IMR-90 (cell line): ENCODE data around the gene ENPP3. TPM values are rescaled to one million over a fixed set of nuclear protein-coding genes. Genes with fewer than 3 reads are reported as not detected.
"Not testable (repeated sequence)": the region's sequence is repeated elsewhere in the genome, so short reads cannot be mapped to it uniquely, and the experiment has no call there.

Source experiments
- ATAC-seq: fragments of 200-7000 bp; cut with Tn5 transposase; 2 replicates; pipeline ENCODE4 v1.9.1; 2020; ENCODE audit warnings: low read depth, mild to moderate bottlenecking, moderate library complexity
- BruUV-seq: library from RNA; stranded (reverse); fragments of 400-500 nt; replicated peaks from 2 replicates; lab custom pipeline; 2021; lab: Mats Ljungman, UMichigan
- CTCF ChIA-PET: fragments of 300-600 bp; formaldehyde crosslinking; extraction: SDS; loops from one replicate; lab custom pipeline; 2021; ENCODE audit warnings: antibody characterized with exemption; lab: Yijun Ruan, JAX
- POLR2A ChIA-PET: fragments of 300-600 bp; sonication (Branson Sonifier 250); formaldehyde crosslinking; loops from one replicate; lab custom pipeline; 2022; ENCODE audit warnings: antibody characterized with exemption; ENCODE audit not compliant: unreplicated experiment; lab: Charles Lee
- DNase-seq: peaks from one replicate; pipeline ENCODE4 v3.0.0; 2013
- H2AFZ ChIP-seq: replicated peaks from 2 replicates; pipeline ENCODE3; 2013; ENCODE audit warnings: low read length, mild to moderate bottlenecking; ENCODE audit not compliant: poor library complexity
- H2AK5ac ChIP-seq: 2 replicates; pipeline ENCODE4 v1.6.1; 2013; ENCODE audit warnings: low read depth, low read length, inconsistent platforms
- H2AK9ac ChIP-seq: replicated peaks from 2 replicates; pipeline ENCODE3; 2013; ENCODE audit warnings: mild to moderate bottlenecking, low read depth, low read length, moderate library complexity; ENCODE audit not compliant: poor library complexity
- H2BK120ac ChIP-seq: 2 replicates; pipeline ENCODE4 v1.6.1; 2013; ENCODE audit warnings: low read depth, low read length, inconsistent platforms
- H2BK15ac ChIP-seq: 3 replicates; pipeline ENCODE4 v1.6.1; 2013; ENCODE audit warnings: low read depth, low read length, inconsistent platforms
- H2BK20ac ChIP-seq: 2 replicates; pipeline ENCODE4 v1.6.1; 2013; ENCODE audit warnings: low read depth, mild to moderate bottlenecking, inconsistent platforms, low read length, moderate library complexity
- H2BK5ac ChIP-seq: 2 replicates; pipeline ENCODE4 v1.6.1; 2013; ENCODE audit warnings: mild to moderate bottlenecking, low read depth, low read length, inconsistent platforms; ENCODE audit not compliant: poor library complexity, severe bottlenecking
- H3K14ac ChIP-seq: replicated peaks from 2 replicates; pipeline ENCODE4 v1.6.1; 2013; ENCODE audit warnings: low read depth, low read length, inconsistent platforms
- H3K18ac ChIP-seq: 2 replicates; pipeline ENCODE4 v1.6.1; 2013; ENCODE audit warnings: low read depth, low read length, control low read depth
- H3K23ac ChIP-seq: 2 replicates; pipeline ENCODE4 v1.6.1; 2013; ENCODE audit warnings: low read depth, low read length, inconsistent platforms
- H3K27ac ChIP-seq: 2 replicates; pipeline ENCODE4 v1.5.1; 2013; ENCODE audit warnings: mild to moderate bottlenecking, control low read depth, low read length; ENCODE audit not compliant: insufficient read depth
- H3K27me3 ChIP-seq: 2 replicates; pipeline ENCODE4 v1.6.1; 2013; ENCODE audit warnings: low read length; ENCODE audit not compliant: control insufficient read depth, insufficient read depth
- H3K36me3 ChIP-seq: 2 replicates; pipeline ENCODE4 v1.6.1; 2013; ENCODE audit warnings: low read length, mixed read lengths; ENCODE audit not compliant: control insufficient read depth, insufficient read depth
- H3K4ac ChIP-seq: 2 replicates; pipeline ENCODE4 v1.6.1; 2013; ENCODE audit warnings: low read depth, low read length, inconsistent platforms
- H3K4me1 ChIP-seq: 2 replicates; pipeline ENCODE4 v1.6.1; 2013; ENCODE audit warnings: low read length, mixed read lengths; ENCODE audit not compliant: control insufficient read depth, insufficient read depth
- H3K4me2 ChIP-seq: 2 replicates; pipeline ENCODE4 v1.6.1; 2013; ENCODE audit warnings: low read depth, mild to moderate bottlenecking, control low read depth, low read length, moderate library complexity
- H3K4me3 ChIP-seq: 2 replicates; pipeline ENCODE4 v1.5.1; 2013; ENCODE audit warnings: low read depth, mild to moderate bottlenecking, control low read depth, low read length, moderate library complexity; ENCODE audit not compliant: insufficient read depth
- H3K56ac ChIP-seq: 2 replicates; pipeline ENCODE4 v1.6.1; 2013; ENCODE audit warnings: low read length, inconsistent platforms; ENCODE audit not compliant: insufficient read depth; ENCODE audit errors: extremely low read depth
- H3K79me1 ChIP-seq, 2 experiments: 2 replicates each; pipeline ENCODE4 v1.6.1; 2013; ENCODE audit warnings: low read length in 2 of 2, inconsistent platforms in 1 of 2, low read depth in 1 of 2
- H3K9ac ChIP-seq: 2 replicates; pipeline ENCODE4 v1.6.1; 2013; ENCODE audit warnings: low read depth, low read length, control low read depth
- H3K9me1 ChIP-seq: 2 replicates; pipeline ENCODE4 v1.6.1; 2013; ENCODE audit warnings: low read length, inconsistent platforms; ENCODE audit not compliant: insufficient read depth
- H3K9me3 ChIP-seq: 2 replicates; pipeline ENCODE4 v1.6.1; 2013; ENCODE audit warnings: low read length; ENCODE audit not compliant: control insufficient read depth, insufficient read depth
- H4K20me1 ChIP-seq: 2 replicates; pipeline ENCODE4 v1.6.1; 2013; ENCODE audit warnings: low read length, inconsistent platforms; ENCODE audit not compliant: insufficient read depth
- H4K5ac ChIP-seq: 2 replicates; pipeline ENCODE4 v1.6.1; 2013; ENCODE audit warnings: mild to moderate bottlenecking, low read depth, low read length, control low read depth
- H4K8ac ChIP-seq, 2 experiments: 2 replicates each; pipeline ENCODE4 v1.6.1; 2013; ENCODE audit warnings: low read depth in 2 of 2, low read length in 2 of 2, control low read depth in 1 of 2, inconsistent platforms in 1 of 2
- H4K91ac ChIP-seq: 2 replicates; pipeline ENCODE4 v1.6.1; 2013; ENCODE audit warnings: low read depth, low read length, inconsistent platforms; ENCODE audit not compliant: insufficient read depth
- BHLHE40 ChIP-seq: fragments of 150-350 bp; IDR thresholded peaks from 2 replicates; pipeline ENCODE4 v1.6.1; 2016; ENCODE audit warnings: mild to moderate bottlenecking, low read depth, low read length
- CEBPB ChIP-seq: IDR thresholded peaks from 2 replicates; pipeline ENCODE4 v1.6.1; 2012; ENCODE audit warnings: low read depth, low read length, improper control_type of control experiment
- WGBS, 2 experiments: methylation state at CpG; one replicate each; pipeline versions ENCODE4 v1.1.5 to v1.1.7; 2013; ENCODE audit warnings: missing lambda C conversion rate in 2 of 2; ENCODE audit not compliant: insufficient read length in 1 of 2; ENCODE audit errors: extremely low coverage in 2 of 2; 5-methylcytosine and 5-hydroxymethylcytosine counted together
- dilution Hi-C: fragments of 300-500 bp; cut with HindIII; formaldehyde crosslinking; loops from one replicate; pipeline ENCODE4 v1.14.3; 2018; ENCODE audit warnings: low sequenced_read_pairs; ENCODE audit not compliant: unreplicated experiment
- in situ Hi-C: fragments of 300-500 bp; cut with MboI; formaldehyde crosslinking; loops from 3 replicates; pipeline ENCODE4 v1.14.3; 2019; ENCODE audit warnings: low sequenced_read_pairs, inconsistent platforms, mixed read lengths
- intact Hi-C: fragments of 100-400 bp; cut with micrococcal nuclease; formaldehyde crosslinking; loops from 2 replicates; pipeline ENCODE4 v1.10.0; 2022
- polyA plus RNA-seq, 3 experiments: library from polyadenylated mRNA; depleted of rRNA; stranded (reverse); fragments of >200 nt; gene quantifications; 2 replicates each; pipeline ENCODE4 v1.2.3, GENCODE V29; 2012; ENCODE audit warnings: low replicate concordance in 1 of 3
- total RNA-seq: library from RNA; depleted of rRNA; stranded (reverse); fragments of >200 nt; gene quantifications from 2 replicates; pipeline ENCODE4 v1.2.3, GENCODE V29; 2012

The ENPP3 gene
- total and polyA plus RNA-seq, 2 of the 4 experiments (the other 2 are of a cell fraction) = under 0.01 to 0.05 TPM

GRCh38 chr6:131749023-131749422, 111.9 kb downstream of the ENPP3 start:
- H3K4ac ChIP-seq = no peak overlapping the region
- no peak overlapping the region for H4K91ac ChIP-seq
- no peak overlapping the region for H2BK15ac ChIP-seq
- dilution Hi-C loops = no loop called here
- no peak overlapping the region for H2AFZ ChIP-seq
- H3K14ac ChIP-seq = no peak overlapping the region
- H4K5ac ChIP-seq = no peak overlapping the region
- ChIA-PET CTCF (no interaction called here), POLR2A (no interaction called here)
- no peak overlapping the region for H2BK120ac ChIP-seq
- no peaks in the 10 kb centered on the region for H3K27me3 ChIP-seq
- H3K79me1 ChIP-seq = no peaks in the 10 kb centered on the region
- no peaks in the 10 kb centered on the region for H3K9me3 ChIP-seq
- no TSS peak for BruUV-seq
- H4K8ac ChIP-seq = no peak overlapping the region
- H3K27ac ChIP-seq = no peak overlapping the region
- TF ChIP-seq BHLHE40 (no peak), CEBPB (peak; percentile 41; the same call in 1 of the 2 replicates)
- no peak overlapping the region for H3K4me3 ChIP-seq
- H3K9me1 ChIP-seq = no peaks in the 10 kb centered on the region; the same call in 1 of the 2 replicates
- no peaks in the 10 kb centered on the region for H3K4me1 ChIP-seq
- no peak overlapping the region for H2BK5ac ChIP-seq
- in situ Hi-C loops = no loop called here
- intact Hi-C loops = no loop called here
- no peak overlapping the region for H3K18ac ChIP-seq
- H2BK20ac ChIP-seq = no peak overlapping the region
- H3K36me3 ChIP-seq = no peaks in the 10 kb centered on the region
- 78% methylated on average over 4 of the region's 7 CpGs; no CpG with 5 or more reads in 1 of the 2 experiments for WGBS, 2 experiments
- no peak overlapping the region for H2AK5ac ChIP-seq
- H4K20me1 ChIP-seq = no peaks in the 10 kb centered on the region
- H3K56ac ChIP-seq = no peak overlapping the region
- H3K9ac ChIP-seq = no peak overlapping the region
- H2AK9ac ChIP-seq = no peak overlapping the region
- H3K23ac ChIP-seq = no peak overlapping the region
- DNase-seq = no peak
- no peak for ATAC-seq
- no peak overlapping the region for H3K4me2 ChIP-seq

- H3K9me1 ChIP-seq, H3K27me3 ChIP-seq, H3K23ac ChIP-seq, H3K9ac ChIP-seq, H4K91ac ChIP-seq, dilution Hi-C loops, BruUV-seq, H3K36me3 ChIP-seq, H2AK9ac ChIP-seq, H3K27ac ChIP-seq, H4K20me1 ChIP-seq, ATAC-seq, H3K56ac ChIP-seq, POLR2A ChIA-PET, H3K79me1 ChIP-seq, H3K9me3 ChIP-seq, H2AFZ ChIP-seq, H3K4me2 ChIP-seq, H2BK5ac ChIP-seq, H3K4me3 ChIP-seq, in situ Hi-C loops, H3K4me1 ChIP-seq, H3K4ac ChIP-seq, CTCF ChIA-PET, H4K5ac ChIP-seq, DNase-seq, intact Hi-C loops: not testable (repeated sequence)
- no CpG with 5 or more reads among the region's 10 CpGs for WGBS, 2 experiments
- peak overlapping the region; percentile 62; the same call in 1 of the 2 replicates for H2BK120ac ChIP-seq
- peak overlapping the region; percentile 30; the same call in 1 of the 3 replicates for H2BK15ac ChIP-seq
- peak overlapping the region; percentile 63; the same call in 1 of the 2 replicates for H3K14ac ChIP-seq
- H3K18ac ChIP-seq = peak overlapping the region; percentile 59; the same call in 1 of the 2 replicates
- H2AK5ac ChIP-seq = peak overlapping the region; percentile 13; the same call in 1 of the 2 replicates
- peak overlapping the region; percentile 70; the same call in 1 of the 2 replicates for H2BK20ac ChIP-seq
- peak overlapping the region in 1 of 2 experiments; percentile 30; a peak in 1 of 4 replicates for H4K8ac ChIP-seq
These were observed 114.1 kb downstream of the ENPP3 start for GRCh38 chr6:131751012-131751715.
